Aorta (tissue), 5 donors: Measurements from ENCODE around the gene STK26. TPM values are rescaled to one million over a fixed set of nuclear protein-coding genes. Genes with fewer than 3 reads are reported as not detected.
"Not testable (repeated sequence)": the region's sequence is repeated elsewhere in the genome, so short reads cannot be mapped to it uniquely, and the experiment has no call there.

ENCODE experiments used
- ATAC-seq: fragments of 200-7000 bp; cut with Tn5 transposase; one replicate; pipeline ENCODE4 v1.9.1; 2022; ENCODE audit warnings: moderate library complexity; ENCODE audit not compliant: low FRiP score
- DNase-seq, 2 donors: peaks; one replicate each; pipeline ENCODE4 v3.0.0-alpha.2; 2020
- H3K27ac ChIP-seq, 2 donors: one replicate each; pipeline ENCODE4 v1.5.1; 2013; ENCODE audit warnings: low read length in 2 of 2, mild to moderate bottlenecking in 2 of 2, moderate library complexity in 2 of 2, control low read depth in 1 of 2, inconsistent platforms in 1 of 2, low read depth in 1 of 2
- H3K27me3 ChIP-seq, 2 donors: one replicate each; pipeline ENCODE4 v1.6.1; 2013; ENCODE audit warnings: control low read depth in 1 of 2, low read length in 1 of 2, mild to moderate bottlenecking in 1 of 2, moderate library complexity in 1 of 2; ENCODE audit not compliant: insufficient read depth in 2 of 2, control insufficient read depth in 1 of 2
- H3K36me3 ChIP-seq, 2 donors: one replicate each; pipeline ENCODE4 v1.6.1; 2013; ENCODE audit warnings: control low read depth in 1 of 2, low read length in 1 of 2, mild to moderate bottlenecking in 1 of 2; ENCODE audit not compliant: insufficient read depth in 2 of 2, control insufficient read depth in 1 of 2
- H3K4me1 ChIP-seq, 2 donors: one replicate each; pipeline ENCODE4 v1.6.1; 2013; ENCODE audit warnings: low read length in 2 of 2, control low read depth in 1 of 2, mild to moderate bottlenecking in 1 of 2, moderate library complexity in 1 of 2; ENCODE audit not compliant: insufficient read depth in 2 of 2, control insufficient read depth in 1 of 2
- H3K4me3 ChIP-seq, 2 donors: one replicate each; pipeline ENCODE4 v1.5.1; 2013; ENCODE audit warnings: low read length in 2 of 2, control low read depth in 1 of 2, mild to moderate bottlenecking in 1 of 2
- H3K9me3 ChIP-seq: one replicate; pipeline ENCODE4 v1.6.1; 2013; ENCODE audit warnings: mild to moderate bottlenecking, low read length; ENCODE audit not compliant: control insufficient read depth
- WGBS, 2 donors: extraction: QIAGEN DNeasy Blood & Tissue Kit; methylation state at CpG; one replicate each; pipeline ENCODE4 v1.1.7; 2013; 5-methylcytosine and 5-hydroxymethylcytosine counted together
- intact Hi-C, 2 donors: fragments of 100-400 bp; cut with DNase I; formaldehyde crosslinking; loops; one replicate each; pipeline versions ENCODE4 v1.14.2 to v1.15.0; 2022
- polyA plus RNA-seq, 2 donors: library from polyadenylated mRNA; stranded (reverse); fragments of 200-250 nt; gene quantifications; one replicate each; pipeline ENCODE4 v1.2.3, GENCODE V29; 2013
- total RNA-seq, 2 donors: library from RNA; stranded (reverse); fragmentation: NEBNext Ultra II Directional; extraction: Animal tissue kit (Norgen Biotek cat#: 25700); gene quantifications; one replicate each; pipeline ENCODE4 v1.2.1, GENCODE V29; 2021
- donor health status: healthy with polysubstance abuse.
- donor health status: Bipolar disorder and iron deficiency.
- donor health status: DM: no; HTN: no; CAD: no.
- donor health status: DM: no; HTN: no; CAD: no.
- donor health status: DM: yes; HTN: yes; CAD: no.

Gene STK26
- total and polyA plus RNA-seq, 4 donors = 1.0 to 10.5 (median 5.9) TPM

DNA sequence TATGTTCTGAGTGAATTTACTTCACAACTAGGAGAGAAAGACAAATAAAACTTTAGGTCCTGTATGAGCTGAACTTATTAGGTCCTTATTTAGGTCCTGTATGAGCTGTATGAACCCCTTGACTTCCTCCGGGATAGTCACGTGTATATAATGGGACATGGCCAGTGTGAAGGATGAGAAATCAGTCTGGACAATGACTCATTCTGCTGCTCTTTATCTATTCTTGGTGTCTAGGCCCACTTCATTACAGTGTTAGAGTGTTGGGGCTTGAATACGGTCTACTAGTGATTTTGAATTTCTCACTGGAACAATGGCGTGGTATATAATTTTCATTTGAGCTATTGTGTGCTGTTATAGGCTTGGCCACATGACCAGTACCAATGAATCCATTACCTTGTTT lies 21.9 kb downstream of the STK26 start:
- no peaks in the 10 kb centered on the region for H3K4me1 ChIP-seq
- DNase-seq (no peak), ATAC-seq (no peak)
- intact Hi-C loops = no loop called here
- no peak overlapping the region for H3K27ac ChIP-seq
- no peak overlapping the region for H3K4me3 ChIP-seq
- H3K27me3 ChIP-seq = no peaks in the 10 kb centered on the region
- no peaks in the 10 kb centered on the region for H3K36me3 ChIP-seq
- 80 to 92% methylated on average over 4 of the region's 4 CpGs for WGBS, 2 donors
- H3K9me3 ChIP-seq = no peaks in the 10 kb centered on the region

DNA sequence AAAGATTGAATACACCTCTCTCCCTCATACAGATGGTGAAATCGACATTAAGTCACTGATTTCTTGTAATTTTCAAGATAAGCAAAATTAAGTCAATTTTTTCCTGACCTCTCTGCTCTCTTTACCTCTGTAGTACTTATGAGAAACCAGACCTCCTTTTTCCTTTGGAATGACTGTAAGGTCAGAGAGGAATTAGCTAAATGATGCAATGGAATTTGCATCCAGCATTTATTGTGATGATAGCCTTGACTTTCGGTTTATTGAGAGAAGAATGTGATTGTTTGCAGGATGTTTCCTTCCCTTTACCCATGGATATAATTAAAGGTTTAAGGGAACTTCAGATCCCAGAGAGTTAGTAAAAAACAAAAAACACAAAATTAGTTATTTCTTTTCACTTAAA lies 22.4 kb downstream of the STK26 start:
- Histone ChIP-seq H3K4me3 (no peak overlapping the region), H3K4me1 (no peaks in the 10 kb centered on the region), H3K9me3 (no peaks in the 10 kb centered on the region), H3K36me3 (no peaks in the 10 kb centered on the region), H3K27ac (no peak overlapping the region), H3K27me3 (no peaks in the 10 kb centered on the region)
- no peak for ATAC-seq
- 53 to 74% methylated on average over 2 of the region's 2 CpGs for WGBS, 2 donors
- intact Hi-C loops = no loop called here
- DNase-seq = no peak

DNA sequence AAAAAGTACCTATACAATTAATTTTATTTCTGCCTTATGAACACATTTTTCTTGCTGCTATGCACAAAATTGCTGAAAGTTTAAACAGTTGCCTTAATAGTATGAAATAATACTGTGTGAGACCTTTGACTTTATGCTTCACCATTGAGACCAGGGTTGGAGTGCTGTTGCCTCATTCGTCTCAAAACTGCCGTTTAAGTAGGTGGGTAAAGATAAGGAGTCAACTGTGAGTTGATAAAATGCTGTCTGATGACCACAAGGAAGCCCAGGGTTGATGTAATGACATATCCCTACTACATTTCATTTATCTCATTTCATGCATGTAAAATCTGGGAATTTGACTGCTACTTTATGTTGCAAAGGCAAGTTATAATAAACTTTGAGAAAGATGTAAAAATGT lies 23.4 kb downstream of the STK26 start:
- 45 to 54% methylated on average over 2 of the region's 2 CpGs for WGBS, 2 donors
- H3K27ac ChIP-seq = no peak overlapping the region
- no peaks in the 10 kb centered on the region for H3K36me3 ChIP-seq
- intact Hi-C loops = no loop called here
- no peak for ATAC-seq
- no peak for DNase-seq
- no peaks in the 10 kb centered on the region for H3K4me1 ChIP-seq
- no peaks in the 10 kb centered on the region for H3K27me3 ChIP-seq
- no peak overlapping the region for H3K4me3 ChIP-seq
- H3K9me3 ChIP-seq = no peaks in the 10 kb centered on the region

DNA sequence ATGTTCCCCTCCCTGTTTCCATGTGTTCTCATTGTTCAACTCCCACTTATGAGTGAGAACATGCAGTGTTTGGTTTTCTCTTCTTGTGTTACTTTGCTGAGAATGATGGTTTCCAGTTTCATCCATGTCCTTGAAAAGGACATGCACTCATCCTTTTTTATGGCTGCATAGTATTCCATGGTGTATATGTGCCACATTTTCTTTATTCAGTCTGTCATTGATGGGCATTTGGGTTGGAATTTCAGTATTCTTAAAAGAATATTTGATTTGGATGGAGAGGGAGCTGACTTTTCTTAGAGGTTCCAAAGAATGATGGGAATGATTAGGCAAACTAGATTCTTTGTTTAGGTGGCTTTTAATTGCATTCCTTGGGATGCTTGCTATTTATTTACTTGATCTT lies 28.7 kb downstream of the STK26 start:
- DNase-seq, H3K9me3 ChIP-seq, ATAC-seq: not testable (repeated sequence)

DNA sequence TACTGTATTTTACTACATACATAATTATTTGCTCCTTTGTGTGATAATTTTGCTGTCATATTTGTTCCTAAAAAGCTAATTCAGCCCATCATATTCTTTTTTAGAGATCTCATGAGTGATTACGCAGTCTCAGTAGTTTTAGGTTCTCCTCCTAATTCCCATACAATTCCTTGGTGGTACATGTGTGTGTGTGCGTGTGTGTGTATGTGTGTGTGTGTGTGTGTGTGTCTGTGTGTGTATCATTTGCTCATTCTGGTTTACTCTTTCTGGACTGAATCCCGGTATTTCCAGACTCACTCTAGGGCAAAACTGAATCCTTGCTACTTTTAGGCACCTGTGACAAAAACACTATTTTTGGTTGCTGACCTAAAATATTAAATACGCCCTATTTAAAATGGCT lies 34.9 kb downstream of the STK26 start:
- ATAC-seq (no peak), DNase-seq (no peak)
- no peaks in the 10 kb centered on the region for H3K4me1 ChIP-seq
- no peak overlapping the region for H3K4me3 ChIP-seq
- no peaks in the 10 kb centered on the region for H3K27me3 ChIP-seq
- WGBS, 2 donors = 78 to 94% methylated on average over 4 of the region's 4 CpGs
- H3K27ac ChIP-seq = no peak overlapping the region
- no peaks in the 10 kb centered on the region for H3K36me3 ChIP-seq
- H3K9me3 ChIP-seq = no peaks in the 10 kb centered on the region
- intact Hi-C loops = no loop called here

More for the DNA sequence above, 28.7 kb downstream of the STK26 start:
- H3K4me1 ChIP-seq, H3K4me3 ChIP-seq, H3K36me3 ChIP-seq, H3K27ac ChIP-seq, intact Hi-C loops, H3K27me3 ChIP-seq: not testable (repeated sequence)

DNA sequence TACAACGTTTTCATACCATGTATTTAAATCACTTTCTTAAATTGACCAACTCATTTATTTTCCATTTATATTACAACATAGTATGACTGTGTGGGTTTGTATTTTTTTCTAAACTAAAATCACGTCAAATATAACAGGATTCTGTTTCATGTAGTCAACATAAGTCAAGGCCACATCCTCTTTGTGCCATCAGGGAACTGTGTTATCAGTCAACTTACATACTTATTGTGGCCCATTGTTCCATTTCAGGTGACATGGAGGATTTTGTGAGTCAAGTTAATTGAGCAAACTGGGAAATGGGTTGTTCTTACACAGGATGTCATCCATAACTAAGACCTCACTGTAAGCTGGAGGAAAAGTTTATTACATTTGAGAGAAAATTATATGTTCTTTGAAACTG lies 35.9 kb downstream of the STK26 start:
- Histone ChIP-seq H3K27ac (no peak overlapping the region), H3K9me3 (no peaks in the 10 kb centered on the region), H3K4me3 (no peak overlapping the region), H3K27me3 (no peaks in the 10 kb centered on the region), H3K4me1 (no peaks in the 10 kb centered on the region), H3K36me3 (no peaks in the 10 kb centered on the region)
- ATAC-seq (no peak), DNase-seq (no peak)
- 52 to 91% methylated on average over 2 of the region's 2 CpGs for WGBS, 2 donors
- intact Hi-C loops = no loop called here

DNA sequence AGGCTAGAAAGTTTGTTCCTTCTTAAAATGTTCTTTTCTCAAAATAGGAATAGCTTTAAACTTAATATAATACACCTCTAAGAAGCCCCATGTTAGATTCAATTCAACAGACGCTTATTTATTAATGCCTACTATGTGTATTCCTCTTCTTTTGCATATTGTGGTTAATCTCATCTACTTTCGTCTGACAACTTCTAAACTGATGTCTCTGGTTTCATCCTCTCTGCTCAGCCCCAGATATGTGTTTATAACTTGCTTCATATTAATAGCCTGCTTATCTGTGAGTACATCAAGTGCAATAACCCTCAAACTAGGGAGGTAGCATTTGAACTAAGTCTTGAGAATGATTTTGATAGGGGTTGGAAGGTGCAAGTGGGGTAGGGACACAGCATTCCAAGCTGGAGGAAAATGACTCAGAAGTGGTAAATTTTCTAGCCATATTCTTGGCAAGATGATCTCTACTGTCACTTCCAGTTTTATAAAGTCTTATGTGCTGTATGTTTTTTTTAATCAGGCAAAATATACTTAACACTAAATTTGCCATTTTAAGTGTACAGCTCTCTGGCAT lies 37.0 kb downstream of the STK26 start:
- Histone ChIP-seq H3K4me1 (no peaks in the 10 kb centered on the region), H3K4me3 (no peak overlapping the region), H3K27me3 (no peaks in the 10 kb centered on the region), H3K27ac (no peak overlapping the region), H3K9me3 (no peaks in the 10 kb centered on the region), H3K36me3 (no peaks in the 10 kb centered on the region)
- DNase-seq (no peak), ATAC-seq (no peak)
- intact Hi-C loops = no loop called here
- 62 to 91% methylated on average over 2 of the region's 2 CpGs for WGBS, 2 donors

DNA sequence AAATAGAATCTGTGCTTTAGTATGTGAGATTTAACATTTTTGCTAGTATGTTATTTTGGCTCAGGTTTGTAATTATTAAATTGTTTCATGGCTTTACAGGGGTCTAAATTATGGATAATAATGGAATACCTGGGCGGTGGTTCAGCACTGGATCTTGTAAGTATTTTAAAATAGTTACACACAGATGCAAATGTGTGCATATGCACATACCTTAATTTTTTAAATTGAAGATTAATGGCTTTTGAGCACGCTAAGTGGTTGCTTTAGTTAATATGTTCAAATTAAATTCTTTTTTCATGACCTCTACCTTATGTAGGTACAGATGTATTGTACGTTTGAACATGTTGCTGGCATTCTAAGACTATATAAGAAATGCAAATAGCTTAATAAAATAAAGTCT lies 40.2 kb downstream of the STK26 start:
- ATAC-seq (no peak), DNase-seq (no peak)
- Histone ChIP-seq H3K27me3 (no peaks in the 10 kb centered on the region), H3K4me1 (no peaks in the 10 kb centered on the region), H3K4me3 (no peak overlapping the region), H3K36me3 (no peaks in the 10 kb centered on the region), H3K27ac (no peak overlapping the region), H3K9me3 (no peaks in the 10 kb centered on the region)
- 66 to 95% methylated on average over 3 of the region's 3 CpGs for WGBS, 2 donors
- intact Hi-C loops = no loop called here

DNA sequence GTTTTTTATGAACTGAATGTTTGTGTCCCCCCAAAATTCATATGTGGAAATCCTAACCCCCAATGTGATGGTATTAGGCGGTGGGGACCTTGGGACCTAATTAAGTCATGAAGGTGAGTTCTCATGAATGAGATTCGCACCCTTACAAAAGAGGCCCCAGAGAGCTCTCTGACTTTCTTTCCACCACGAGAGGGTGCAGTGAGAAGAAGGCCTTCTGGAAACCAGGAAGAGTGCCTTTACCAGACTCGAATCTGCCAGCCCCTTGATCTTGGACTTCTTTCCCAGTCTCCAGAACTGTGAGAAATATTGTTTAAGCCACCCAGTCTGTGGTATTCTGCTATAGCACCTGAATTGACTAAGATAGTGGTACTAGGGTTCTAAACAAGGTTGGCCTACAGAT lies 40.8 kb downstream of the STK26 start:
- Histone ChIP-seq H3K27ac (no peak overlapping the region), H3K9me3 (no peaks in the 10 kb centered on the region), H3K36me3 (no peaks in the 10 kb centered on the region), H3K4me3 (no peak overlapping the region), H3K4me1 (no peaks in the 10 kb centered on the region), H3K27me3 (no peaks in the 10 kb centered on the region)
- WGBS, 2 donors = 62 to 86% methylated on average over 4 of the region's 4 CpGs
- ATAC-seq = no peak
- DNase-seq = no peak
- intact Hi-C loops = no loop called here
